ENCODE data around the gene ATG3. TPM values are rescaled to one million over a fixed set of nuclear protein-coding genes. Genes with fewer than 3 reads are reported as not detected.

ATG3 gene
- total and polyA plus RNA-seq, 3 experiments from 2014 or later, result 70.5 to 80.4 (median 75.4) TPM

Other genes starting within 250 kb of the ATG3 start
- gene CD200, start 228.8 kb downstream of the ATG3 start, total RNA-seq, result 10 to 100 TPM; 17.9 to 18.3 TPM
- gene CD200, start 228.8 kb downstream of the ATG3 start, polyA plus RNA-seq, result 1.7 TPM
- gene BTLA, start 62.5 kb downstream of the ATG3 start, total RNA-seq, result 10 to 100 TPM; 14.1 to 14.8 TPM
- gene BTLA, start 62.5 kb downstream of the ATG3 start, polyA plus RNA-seq, result 17.6 TPM
- gene SLC35A5, start 83 bp upstream of the ATG3 start, total RNA-seq, result 10 to 100 TPM; 19.8 to 25.1 TPM
- gene SLC35A5, start 83 bp upstream of the ATG3 start, polyA plus RNA-seq, result 18.3 TPM
- gene CCDC80, start 79.2 kb upstream of the ATG3 start, total RNA-seq, result not detected
- 0.02 TPM for gene CCDC80, start 79.2 kb upstream of the ATG3 start, polyA plus RNA-seq